Measurements from ENCODE around the gene USP33. TPM values are rescaled to one million over a fixed set of nuclear protein-coding genes. Genes with fewer than 3 reads are reported as not detected.

Gene USP33
- total and polyA plus RNA-seq, 2 of the 8 experiments (the other 6 are each of a cell fraction or from before 2014, with no cell fraction given) = 20.0 to 55.5 TPM

- TF ChIP-seq CHD7 (IDR thresholded peaks at IDR 0.05; ENCODE audit: insufficient replicate concordance, low read length) (no peak), MAFK (IDR thresholded peaks at IDR 0.05; ENCODE audit: low read depth, low read length) (no peak), HDAC2 (IDR thresholded peaks at IDR 0.05; ENCODE audit: borderline replicate concordance in 1 of 2, low read depth in 2 of 2, low read length in 2 of 2) (no peak), CBX5 (IDR thresholded peaks at IDR 0.05; ENCODE audit: low read depth, low read length) (no peak), TBP (IDR thresholded peaks at IDR 0.05; ENCODE audit: low read depth, low read length) (no peak), SIRT6 (IDR thresholded peaks at IDR 0.05; ENCODE audit: low read length) (no peak), JUND (IDR thresholded peaks at IDR 0.05; ENCODE audit: low read length) (no peak), CTBP2 (IDR thresholded peaks at IDR 0.05; ENCODE audit: borderline replicate concordance, insufficient read depth, insufficient read length, low read length) (no peak), SP1 (IDR thresholded peaks at IDR 0.05; ENCODE audit: low read depth, low read length) (no peak)
Measured at GRCh38 chr1:77678660-77679610, 80.7 kb downstream of the USP33 start (continued).

Data from H1 (cell line).